ENCODE results near the gene ARHGAP10. TPM values are rescaled to one million over a fixed set of nuclear protein-coding genes. Genes with fewer than 3 reads are reported as not detected.
A peak's percentile ranks its signal among the peaks of the same experiment; 100 is the strongest.

ARHGAP10 gene
- total RNA-seq, 1 donor from 2014 or later = 26.9 TPM

- intact Hi-C loops (cut with DNase I) = no loop called here
- Histone ChIP-seq H3K27me3 (no peaks in the 10 kb centered on the region), H3K4me3 (no peak overlapping the region), H3K9me3 (no peaks in the 10 kb centered on the region), H3K4me1 (no peaks in the 10 kb centered on the region), H3K27ac (no peak overlapping the region), H3K36me3 (no peaks in the 10 kb centered on the region)
- DNase-seq = no peak
- no peak for ATAC-seq
- TF ChIP-seq CTCF (IDR thresholded peaks at IDR 0.05) = no peak
Observed at GRCh38 chr4:148094149-148094548, 362.3 kb downstream of the ARHGAP10 start.

- no peak for TF ChIP-seq CTCF (IDR thresholded peaks at IDR 0.05)
- H3K36me3 ChIP-seq = no peaks in the 10 kb centered on the region
- H3K4me3 ChIP-seq = no peak overlapping the region
- DNase-seq = no peak
- no peaks in the 10 kb centered on the region for H3K9me3 ChIP-seq
- H3K27me3 ChIP-seq = no peaks in the 10 kb centered on the region
- H3K27ac ChIP-seq = no peak overlapping the region
- intact Hi-C loops (cut with DNase I) = no loop called here
- peak; percentile 42 for ATAC-seq
- no peaks in the 10 kb centered on the region for H3K4me1 ChIP-seq
Observed at GRCh38 chr4:148095346-148095923, 363.5 kb downstream of the ARHGAP10 start.

- Histone ChIP-seq H3K4me3 (no peak overlapping the region), H3K9me3 (no peaks in the 10 kb centered on the region), H3K4me1 (no peaks in the 10 kb centered on the region), H3K36me3 (peaks cover 6% of the 10 kb centered on the region), H3K27ac (no peak overlapping the region), H3K27me3 (no peaks in the 10 kb centered on the region)
- intact Hi-C loops (cut with DNase I) = no loop called here
- no peak for TF ChIP-seq CTCF (IDR thresholded peaks at IDR 0.05)
- no peak for ATAC-seq
- DNase-seq = no peak
Observed at GRCh38 chr4:148097801-148098200, 365.9 kb downstream of the ARHGAP10 start.

- no peak for TF ChIP-seq CTCF (IDR thresholded peaks at IDR 0.05)
- intact Hi-C loops (cut with DNase I) = no loop called here
- ATAC-seq (no peak), DNase-seq (no peak)
- no peak overlapping the region for H3K27ac ChIP-seq
- no peak overlapping the region for H3K4me3 ChIP-seq
- H3K9me3 ChIP-seq = no peaks in the 10 kb centered on the region
- no peaks in the 10 kb centered on the region for H3K4me1 ChIP-seq
- peaks cover 14% of the 10 kb centered on the region for H3K36me3 ChIP-seq
- H3K27me3 ChIP-seq = no peaks in the 10 kb centered on the region
Observed at GRCh38 chr4:148101235-148101634, 369.3 kb downstream of the ARHGAP10 start.

- H3K4me3 ChIP-seq = no peak overlapping the region
- intact Hi-C loops (cut with DNase I) = no loop called here
- DNase-seq (no peak), ATAC-seq (no peak)
- H3K4me1 ChIP-seq = no peaks in the 10 kb centered on the region
- H3K36me3 ChIP-seq = peaks cover 14% of the 10 kb centered on the region
- no peaks in the 10 kb centered on the region for H3K9me3 ChIP-seq
- no peak overlapping the region for H3K27ac ChIP-seq
- no peaks in the 10 kb centered on the region for H3K27me3 ChIP-seq
- TF ChIP-seq CTCF (IDR thresholded peaks at IDR 0.05) = no peak
Observed at GRCh38 chr4:148101790-148102189, 369.9 kb downstream of the ARHGAP10 start.
